ENCODE results near the gene ST3GAL5. TPM values are rescaled to one million over a fixed set of nuclear protein-coding genes. Genes with fewer than 3 reads are reported as not detected.

Gene ST3GAL5
- total RNA-seq, 1 donor from 2014 or later: 27.3 TPM

DNA sequence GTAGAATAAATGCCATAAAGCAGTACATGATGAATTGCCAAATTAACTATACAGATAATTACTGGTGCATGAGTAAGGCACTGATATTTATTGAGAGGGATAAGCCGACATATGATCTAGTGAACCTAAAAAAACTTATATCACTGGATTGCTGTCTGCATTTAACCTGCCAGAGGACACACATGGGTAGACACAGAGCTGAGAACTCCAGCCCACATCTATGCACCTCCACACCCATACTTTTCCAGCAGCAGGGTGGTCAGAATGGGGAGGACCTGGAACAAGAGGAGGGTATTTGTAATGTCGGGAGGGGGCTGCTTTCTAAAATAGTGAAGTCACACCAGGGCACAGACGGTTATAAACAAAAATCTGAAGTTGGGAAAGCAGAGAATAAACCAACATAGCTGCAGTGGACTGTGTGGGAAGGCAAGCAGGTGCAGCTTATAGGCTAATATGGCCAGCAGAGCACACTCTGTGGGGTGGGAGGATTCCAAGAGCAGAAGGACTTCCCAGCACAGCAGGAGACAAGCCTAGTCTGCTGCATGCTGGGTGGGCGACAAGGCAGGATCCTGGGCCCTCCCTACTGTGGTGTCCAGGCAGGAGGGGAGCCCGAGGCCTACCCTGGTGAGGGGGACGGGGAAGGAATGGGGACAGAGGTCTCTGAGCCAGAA lies 17.2 kb downstream of the ST3GAL5 start:
- Mint-ChIP-seq H3K4me3 (ENCODE audit: low read depth) (no peak overlapping the region), H3K36me3 (ENCODE audit: insufficient read depth) (peaks cover 2% of the 10 kb centered on the region), H3K9me3 (ENCODE audit: low read depth) (no peaks in the 10 kb centered on the region), H3K27me3 (no peaks in the 10 kb centered on the region), H3K27ac (peak overlapping the region; percentile 2), H3K4me1 (ENCODE audit: low read depth) (peaks cover 8% of the 10 kb centered on the region)
- TF ChIP-seq, protein P1, sequence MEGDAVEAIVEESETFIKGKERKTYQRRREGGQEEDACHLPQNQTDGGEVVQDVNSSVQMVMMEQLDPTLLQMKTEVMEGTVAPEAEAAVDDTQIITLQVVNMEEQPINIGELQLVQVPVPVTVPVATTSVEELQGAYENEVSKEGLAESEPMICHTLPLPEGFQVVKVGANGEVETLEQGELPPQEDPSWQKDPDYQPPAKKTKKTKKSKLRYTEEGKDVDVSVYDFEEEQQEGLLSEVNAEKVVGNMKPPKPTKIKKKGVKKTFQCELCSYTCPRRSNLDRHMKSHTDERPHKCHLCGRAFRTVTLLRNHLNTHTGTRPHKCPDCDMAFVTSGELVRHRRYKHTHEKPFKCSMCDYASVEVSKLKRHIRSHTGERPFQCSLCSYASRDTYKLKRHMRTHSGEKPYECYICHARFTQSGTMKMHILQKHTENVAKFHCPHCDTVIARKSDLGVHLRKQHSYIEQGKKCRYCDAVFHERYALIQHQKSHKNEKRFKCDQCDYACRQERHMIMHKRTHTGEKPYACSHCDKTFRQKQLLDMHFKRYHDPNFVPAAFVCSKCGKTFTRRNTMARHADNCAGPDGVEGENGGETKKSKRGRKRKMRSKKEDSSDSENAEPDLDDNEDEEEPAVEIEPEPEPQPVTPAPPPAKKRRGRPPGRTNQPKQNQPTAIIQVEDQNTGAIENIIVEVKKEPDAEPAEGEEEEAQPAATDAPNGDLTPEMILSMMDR (IDR thresholded peaks at IDR 0.05; ENCODE audit: unreplicated experiment): no peak
- DNase-seq (ENCODE audit: low spot score, unreplicated experiment): no peak

GRCh38 chr2:85868822-85869221 lies 20.0 kb downstream of the ST3GAL5 start:
- TF ChIP-seq, protein P1 (IDR thresholded peaks at IDR 0.05; ENCODE audit: unreplicated experiment): no peak
- Mint-ChIP-seq H3K9me3 (ENCODE audit: low read depth) (no peaks in the 10 kb centered on the region), H3K27me3 (no peaks in the 10 kb centered on the region), H3K4me3 (ENCODE audit: low read depth) (no peak overlapping the region), H3K36me3 (ENCODE audit: insufficient read depth) (peaks cover 2% of the 10 kb centered on the region), H3K27ac (no peak overlapping the region), H3K4me1 (ENCODE audit: low read depth) (peaks cover 8% of the 10 kb centered on the region)
- no peak for DNase-seq (ENCODE audit: low spot score, unreplicated experiment)

- Mint-ChIP-seq H3K36me3 (ENCODE audit: insufficient read depth) (peaks cover 2% of the 10 kb centered on the region), H3K4me3 (ENCODE audit: low read depth) (no peak overlapping the region), H3K4me1 (ENCODE audit: low read depth) (peaks cover 8% of the 10 kb centered on the region), H3K27me3 (no peaks in the 10 kb centered on the region), H3K9me3 (ENCODE audit: low read depth) (no peaks in the 10 kb centered on the region), H3K27ac (no peak overlapping the region)
- TF ChIP-seq, protein P1 (IDR thresholded peaks at IDR 0.05; ENCODE audit: unreplicated experiment): no peak
- DNase-seq (ENCODE audit: low spot score, unreplicated experiment): no peak
Measured at GRCh38 chr2:85867556-85868292, 21.1 kb downstream of the ST3GAL5 start.

- no peaks in the 10 kb centered on the region for H3K9me3 Mint-ChIP-seq (ENCODE audit: low read depth)
- H3K36me3 Mint-ChIP-seq (ENCODE audit: insufficient read depth): peaks cover 2% of the 10 kb centered on the region
- H3K27ac Mint-ChIP-seq: no peak overlapping the region
- no peak overlapping the region for H3K4me3 Mint-ChIP-seq (ENCODE audit: low read depth)
- TF ChIP-seq, protein P1 (IDR thresholded peaks at IDR 0.05; ENCODE audit: unreplicated experiment): no peak
- peaks cover 8% of the 10 kb centered on the region for H3K4me1 Mint-ChIP-seq (ENCODE audit: low read depth)
- no peak for DNase-seq (ENCODE audit: low spot score, unreplicated experiment)
- no peaks in the 10 kb centered on the region for H3K27me3 Mint-ChIP-seq
Measured at GRCh38 chr2:85867121-85867520, 21.7 kb downstream of the ST3GAL5 start.

- Mint-ChIP-seq H3K4me1 (ENCODE audit: low read depth) (peaks cover 2% of the 10 kb centered on the region), H3K27ac (no peak overlapping the region), H3K9me3 (ENCODE audit: low read depth) (no peaks in the 10 kb centered on the region), H3K36me3 (ENCODE audit: insufficient read depth) (peaks cover 2% of the 10 kb centered on the region), H3K27me3 (no peaks in the 10 kb centered on the region), H3K4me3 (ENCODE audit: low read depth) (no peak overlapping the region)
- TF ChIP-seq, protein P1 (IDR thresholded peaks at IDR 0.05; ENCODE audit: unreplicated experiment): no peak
- DNase-seq (ENCODE audit: low spot score, unreplicated experiment): no peak
Measured at GRCh38 chr2:85866165-85866659, 22.6 kb downstream of the ST3GAL5 start.
